OCI-LY1 (cell line): Measurements from ENCODE around the gene RELA.

Source experiments
- EZH2 ChIP-seq: fragments of 200-600 bp; sonication (generic), shearing (Covaris generic); IDR thresholded peaks from 2 replicates; pipeline ENCODE4 v1.8.0; 2017; ENCODE audit warnings: borderline replicate concordance, mixed run types, mild to moderate bottlenecking, antibody characterized with exemption, low read length, moderate library complexity, mixed read lengths
- TF ChIP-seq, protein P1 (sequence below): fragments of 200-600 bp; sonication (generic), shearing (Covaris generic); IDR thresholded peaks from 2 replicates; pipeline ENCODE4 v1.5.1; 2017; ENCODE audit warnings: mild to moderate bottlenecking, antibody characterized with exemption, low read length, moderate library complexity, mixed read lengths

- TF ChIP-seq, protein P1, sequence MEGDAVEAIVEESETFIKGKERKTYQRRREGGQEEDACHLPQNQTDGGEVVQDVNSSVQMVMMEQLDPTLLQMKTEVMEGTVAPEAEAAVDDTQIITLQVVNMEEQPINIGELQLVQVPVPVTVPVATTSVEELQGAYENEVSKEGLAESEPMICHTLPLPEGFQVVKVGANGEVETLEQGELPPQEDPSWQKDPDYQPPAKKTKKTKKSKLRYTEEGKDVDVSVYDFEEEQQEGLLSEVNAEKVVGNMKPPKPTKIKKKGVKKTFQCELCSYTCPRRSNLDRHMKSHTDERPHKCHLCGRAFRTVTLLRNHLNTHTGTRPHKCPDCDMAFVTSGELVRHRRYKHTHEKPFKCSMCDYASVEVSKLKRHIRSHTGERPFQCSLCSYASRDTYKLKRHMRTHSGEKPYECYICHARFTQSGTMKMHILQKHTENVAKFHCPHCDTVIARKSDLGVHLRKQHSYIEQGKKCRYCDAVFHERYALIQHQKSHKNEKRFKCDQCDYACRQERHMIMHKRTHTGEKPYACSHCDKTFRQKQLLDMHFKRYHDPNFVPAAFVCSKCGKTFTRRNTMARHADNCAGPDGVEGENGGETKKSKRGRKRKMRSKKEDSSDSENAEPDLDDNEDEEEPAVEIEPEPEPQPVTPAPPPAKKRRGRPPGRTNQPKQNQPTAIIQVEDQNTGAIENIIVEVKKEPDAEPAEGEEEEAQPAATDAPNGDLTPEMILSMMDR = no peak
- no peak for TF ChIP-seq EZH2
Observed at GRCh38 chr11:65680192-65680743, 17.6 kb upstream of the RELA start.
